Measurements from ENCODE around the gene MAP3K12. TPM values are rescaled to one million over a fixed set of nuclear protein-coding genes. Genes with fewer than 3 reads are reported as not detected.

Gene MAP3K12
- total and polyA plus RNA-seq, 2 of the 13 experiments (the other 11 are each of a cell fraction or from before 2014, with no cell fraction given), result 0.20 to 1.1 TPM

DNA sequence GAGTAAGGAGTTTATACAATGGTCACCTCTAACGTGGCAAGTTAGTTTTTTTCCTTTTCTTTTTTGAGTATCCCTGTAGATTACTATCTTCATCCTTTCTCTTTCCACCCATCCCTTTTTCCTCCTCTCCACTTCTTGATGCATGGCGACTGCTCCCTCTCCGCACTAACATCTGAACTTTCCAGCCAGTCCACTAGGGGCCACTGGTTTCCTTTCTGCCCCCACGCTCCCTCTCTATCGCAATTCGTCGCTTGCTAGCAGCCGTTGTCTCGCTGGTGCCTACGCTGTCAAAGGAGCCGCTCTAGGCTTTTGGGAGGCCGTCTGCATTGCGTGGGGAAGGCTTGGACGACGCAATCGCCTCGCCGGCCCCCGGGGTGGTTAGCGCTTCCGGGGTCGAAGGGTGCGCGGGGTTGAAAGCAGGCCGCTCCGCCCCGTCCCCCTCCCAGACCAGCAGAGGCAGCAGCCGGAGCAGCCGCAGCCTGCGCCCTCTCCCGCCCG, 47.5 kb downstream of the MAP3K12 start, which contains the start of gene PCBP2 (continued):
- peak; percentile 99 for TF ChIP-seq ZNF574 (CRISPR knock-in tag; IDR thresholded peaks at IDR 0.05)
- TF ChIP-seq RXRB (CRISPR knock-in tag; IDR thresholded peaks at IDR 0.05; ENCODE audit: borderline replicate concordance), result peak; percentile 63; the same call in 1 of the 2 replicates
- TF ChIP-seq PTBP1 (IDR thresholded peaks at IDR 0.05; ENCODE audit: low read depth, low read length, poor library complexity, severe bottlenecking), result no peak
- TF ChIP-seq KDM6A (CRISPR knock-in tag; IDR thresholded peaks at IDR 0.05; ENCODE audit: low read depth), result no peak
- TF ChIP-seq, protein P1, sequence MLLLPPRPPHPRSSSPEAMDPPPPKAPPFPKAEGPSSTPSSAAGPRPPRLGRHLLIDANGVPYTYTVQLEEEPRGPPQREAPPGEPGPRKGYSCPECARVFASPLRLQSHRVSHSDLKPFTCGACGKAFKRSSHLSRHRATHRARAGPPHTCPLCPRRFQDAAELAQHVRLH (CRISPR knock-in tag; IDR thresholded peaks at IDR 0.05; ENCODE audit: borderline replicate concordance, low read depth), result peak; percentile 84; the same call in 1 of the 2 replicates
- 0 out of 2 replicates have a peak, but pooled peaks have one; percentile 22 for TF ChIP-seq GTF2F1 (IDR thresholded peaks at IDR 0.05; ENCODE audit: low read length)
- TF ChIP-seq ZNF567 (CRISPR knock-in tag; IDR thresholded peaks at IDR 0.05; ENCODE audit: borderline replicate concordance), result no peak
- TF ChIP-seq RORA (CRISPR knock-in tag; IDR thresholded peaks at IDR 0.05), result no peak
- TF ChIP-seq TP53 (CRISPR knock-in tag; conservative IDR thresholded peaks at IDR 0.05), result 0 out of 2 replicates have a peak, but pooled peaks have one; percentile 59
- TF ChIP-seq HMG20A (CRISPR knock-in tag; IDR thresholded peaks at IDR 0.05; ENCODE audit: borderline replicate concordance), result no peak
- TF ChIP-seq SRSF9 (IDR thresholded peaks at IDR 0.05; ENCODE audit: borderline replicate concordance, insufficient read depth, low read depth, low read length, poor library complexity, severe bottlenecking), result no peak
- no peak for TF ChIP-seq RAD51 (IDR thresholded peaks at IDR 0.05; ENCODE audit: borderline replicate concordance)
- TF ChIP-seq ZNF460 (CRISPR knock-in tag; IDR thresholded peaks at IDR 0.05; ENCODE audit: borderline replicate concordance), result no peak
- peak; percentile 88 for TF ChIP-seq GABPA (IDR thresholded peaks at IDR 0.05; ENCODE audit: low read depth, low read length)
- peak; percentile 94 for TF ChIP-seq GABPA (CRISPR knock-in tag; IDR thresholded peaks at IDR 0.05; ENCODE audit: low read depth)
- TF ChIP-seq ZNF639 (CRISPR knock-in tag; conservative IDR thresholded peaks at IDR 0.05), result peak; percentile 86
- TF ChIP-seq MED8 (CRISPR knock-in tag; IDR thresholded peaks at IDR 0.05; ENCODE audit: insufficient replicate concordance), result peak; percentile 56
- TF ChIP-seq ZSCAN20 (CRISPR knock-in tag; IDR thresholded peaks at IDR 0.05; ENCODE audit: borderline replicate concordance), result no peak
- TF ChIP-seq ZNF772 (CRISPR knock-in tag; IDR thresholded peaks at IDR 0.05), result peak; percentile 78; the same call in 1 of the 2 replicates
- TF ChIP-seq, protein P2, sequence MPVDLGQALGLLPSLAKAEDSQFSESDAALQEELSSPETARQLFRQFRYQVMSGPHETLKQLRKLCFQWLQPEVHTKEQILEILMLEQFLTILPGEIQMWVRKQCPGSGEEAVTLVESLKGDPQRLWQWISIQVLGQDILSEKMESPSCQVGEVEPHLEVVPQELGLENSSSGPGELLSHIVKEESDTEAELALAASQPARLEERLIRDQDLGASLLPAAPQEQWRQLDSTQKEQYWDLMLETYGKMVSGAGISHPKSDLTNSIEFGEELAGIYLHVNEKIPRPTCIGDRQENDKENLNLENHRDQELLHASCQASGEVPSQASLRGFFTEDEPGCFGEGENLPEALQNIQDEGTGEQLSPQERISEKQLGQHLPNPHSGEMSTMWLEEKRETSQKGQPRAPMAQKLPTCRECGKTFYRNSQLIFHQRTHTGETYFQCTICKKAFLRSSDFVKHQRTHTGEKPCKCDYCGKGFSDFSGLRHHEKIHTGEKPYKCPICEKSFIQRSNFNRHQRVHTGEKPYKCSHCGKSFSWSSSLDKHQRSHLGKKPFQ (CRISPR knock-in tag; IDR thresholded peaks at IDR 0.05; ENCODE audit: insufficient replicate concordance), result no peak
- no peak for TF ChIP-seq CAMTA2 (CRISPR knock-in tag; IDR thresholded peaks at IDR 0.05; ENCODE audit: borderline replicate concordance)
- TF ChIP-seq ZNF468 (CRISPR knock-in tag; IDR thresholded peaks at IDR 0.05), result no peak
- no peak for TF ChIP-seq ZNF276 (CRISPR knock-in tag; IDR thresholded peaks at IDR 0.05; ENCODE audit: low read depth)

All from HepG2 (cell line).